GM20431 (cell line): ENCODE measurements around the gene DCBLD2.

ENCODE experiments used
- in situ Hi-C: fragments of 300-500 bp; cut with MseI, MboI; formaldehyde crosslinking; loops from one replicate; pipeline ENCODE4 v1.15.0; 2020; ENCODE audit warnings: low sequenced_read_pairs; ENCODE audit not compliant: unreplicated experiment

The DCBLD2 gene, protein sequence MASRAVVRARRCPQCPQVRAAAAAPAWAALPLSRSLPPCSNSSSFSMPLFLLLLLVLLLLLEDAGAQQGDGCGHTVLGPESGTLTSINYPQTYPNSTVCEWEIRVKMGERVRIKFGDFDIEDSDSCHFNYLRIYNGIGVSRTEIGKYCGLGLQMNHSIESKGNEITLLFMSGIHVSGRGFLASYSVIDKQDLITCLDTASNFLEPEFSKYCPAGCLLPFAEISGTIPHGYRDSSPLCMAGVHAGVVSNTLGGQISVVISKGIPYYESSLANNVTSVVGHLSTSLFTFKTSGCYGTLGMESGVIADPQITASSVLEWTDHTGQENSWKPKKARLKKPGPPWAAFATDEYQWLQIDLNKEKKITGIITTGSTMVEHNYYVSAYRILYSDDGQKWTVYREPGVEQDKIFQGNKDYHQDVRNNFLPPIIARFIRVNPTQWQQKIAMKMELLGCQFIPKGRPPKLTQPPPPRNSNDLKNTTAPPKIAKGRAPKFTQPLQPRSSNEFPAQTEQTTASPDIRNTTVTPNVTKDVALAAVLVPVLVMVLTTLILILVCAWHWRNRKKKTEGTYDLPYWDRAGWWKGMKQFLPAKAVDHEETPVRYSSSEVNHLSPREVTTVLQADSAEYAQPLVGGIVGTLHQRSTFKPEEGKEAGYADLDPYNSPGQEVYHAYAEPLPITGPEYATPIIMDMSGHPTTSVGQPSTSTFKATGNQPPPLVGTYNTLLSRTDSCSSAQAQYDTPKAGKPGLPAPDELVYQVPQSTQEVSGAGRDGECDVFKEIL

DNA sequence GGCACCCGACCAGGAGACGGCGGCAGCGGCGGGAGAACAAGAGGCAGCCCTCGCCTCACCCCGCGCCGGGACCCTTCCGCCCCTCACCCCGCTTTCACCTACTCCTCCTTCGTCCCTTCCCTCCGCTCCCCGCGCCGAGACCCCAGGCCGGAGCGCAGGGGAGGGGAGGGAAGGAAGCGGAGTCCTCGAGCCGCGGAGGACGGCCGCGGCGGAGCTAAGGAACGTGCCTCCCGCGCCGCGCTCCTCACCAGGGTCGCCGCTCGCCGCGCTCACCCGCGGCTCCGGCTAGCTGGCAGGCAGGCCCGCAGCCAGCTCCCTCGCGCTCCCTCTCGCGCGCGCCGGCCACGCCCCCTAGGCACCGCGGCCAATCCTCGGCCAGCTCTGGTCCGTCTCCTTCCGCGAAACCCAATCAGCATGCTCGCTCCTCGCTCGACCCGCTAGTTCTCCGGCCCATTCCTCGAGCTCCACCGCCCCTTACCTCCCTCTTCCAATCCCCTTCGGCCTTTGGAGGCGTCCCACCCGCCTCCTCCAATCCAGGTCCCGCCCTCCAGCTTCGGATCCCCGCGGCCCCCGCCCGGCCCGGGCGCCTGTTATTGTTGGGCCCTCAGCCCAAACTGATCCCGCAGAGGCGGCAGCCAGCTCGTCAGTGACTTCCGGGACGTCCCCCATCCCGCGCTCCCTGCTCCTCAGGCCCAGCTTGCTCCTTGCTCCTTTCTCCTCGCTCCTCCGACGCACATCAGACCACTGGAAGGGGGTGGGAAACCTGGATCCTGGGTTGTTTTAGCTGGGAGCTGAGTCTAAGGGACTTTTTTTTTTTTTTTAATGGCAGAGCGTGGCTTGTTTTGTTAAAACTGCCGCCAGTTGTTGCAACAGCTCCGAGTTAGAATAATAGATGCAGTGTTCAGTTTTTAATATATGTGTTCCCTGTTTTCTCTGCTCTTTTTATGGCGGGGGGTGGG is at the start of gene DCBLD2:
TSS of gene DCBLD2 (minus strand) at position 304 of the 959 bp plus-strand sequence. CDS start 369 bp downstream, outside the sequence.
- in situ Hi-C loops: no loop called here

DNA sequence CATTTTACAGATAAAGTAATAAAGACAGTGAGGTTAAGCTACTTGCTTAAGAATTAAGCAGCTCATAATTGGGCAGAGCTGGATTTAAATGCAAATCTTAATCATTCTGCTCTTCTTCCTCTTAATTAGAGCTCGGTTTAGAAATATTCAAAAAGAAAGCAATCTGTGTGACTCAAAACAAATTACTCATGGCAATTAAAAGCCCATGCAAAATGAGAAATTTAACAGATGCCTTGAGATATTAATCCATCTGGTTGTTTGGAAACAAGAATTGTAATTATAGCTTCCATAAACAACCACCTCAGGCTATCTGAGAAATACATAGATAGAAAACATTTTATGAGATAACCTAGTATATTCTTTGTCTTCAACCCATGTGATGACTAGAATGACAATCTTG is 44.2 kb upstream of the DCBLD2 start:
- in situ Hi-C loops: no loop called here

DNA sequence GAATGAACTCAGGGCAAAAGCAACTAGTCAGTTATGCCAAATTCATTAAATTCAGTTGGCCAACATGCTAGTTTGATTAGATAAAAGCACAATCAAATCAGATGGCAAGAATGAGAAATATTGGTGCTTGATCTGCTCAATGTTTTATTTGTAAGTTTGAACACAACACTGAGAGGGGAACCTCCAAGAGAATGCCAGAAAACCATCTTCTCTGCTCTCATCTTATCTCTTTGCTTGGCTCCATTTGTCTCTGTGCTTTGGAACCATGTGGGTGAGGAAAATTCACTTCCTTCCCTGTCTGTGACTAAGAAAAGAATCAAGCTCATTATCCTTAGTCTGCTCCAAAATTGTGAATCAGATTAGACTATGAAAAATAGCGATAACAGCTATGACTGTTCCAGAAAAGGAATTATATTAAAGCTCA is 43.6 kb upstream of the DCBLD2 start:
- in situ Hi-C loops: no loop called here

DNA sequence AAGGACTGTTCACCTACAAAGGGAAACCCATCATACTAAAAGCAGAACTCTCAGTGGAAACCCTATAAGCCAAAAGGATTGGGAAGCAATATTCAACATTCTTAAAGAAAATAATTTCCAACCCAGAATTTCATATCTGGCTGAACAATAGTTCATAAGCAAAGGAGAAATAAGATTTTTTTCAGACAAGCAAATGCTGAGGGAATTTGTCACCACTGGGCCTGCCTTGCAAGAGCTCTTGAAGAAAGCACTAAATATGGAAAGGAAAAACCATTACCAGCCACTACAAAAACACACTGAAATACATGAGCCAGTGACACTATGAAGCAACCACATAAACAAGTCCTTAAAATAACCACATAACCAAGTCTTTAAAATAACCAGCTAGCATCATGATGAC is 28.9 kb upstream of the DCBLD2 start:
- in situ Hi-C loops: no loop called here

DNA sequence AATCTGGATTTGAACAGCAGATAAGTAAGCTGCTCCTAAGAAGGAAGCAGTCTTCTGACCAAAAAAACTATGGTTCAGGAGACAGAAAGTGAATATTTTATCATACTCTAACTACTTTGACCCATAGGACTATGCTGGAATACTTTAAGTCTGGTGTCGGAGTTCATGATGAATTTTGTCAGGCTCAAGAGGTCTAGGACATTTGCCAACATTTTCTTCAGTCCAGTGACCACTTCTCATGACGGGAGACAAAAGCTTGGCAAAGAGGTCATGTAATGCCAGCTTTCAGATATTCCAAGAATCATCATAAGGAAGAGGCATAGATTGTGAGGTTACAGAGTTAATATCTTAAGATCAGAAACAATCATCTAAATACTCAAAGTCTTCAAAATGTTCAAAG is 20.5 kb upstream of the DCBLD2 start:
- in situ Hi-C loops: no loop called here

DNA sequence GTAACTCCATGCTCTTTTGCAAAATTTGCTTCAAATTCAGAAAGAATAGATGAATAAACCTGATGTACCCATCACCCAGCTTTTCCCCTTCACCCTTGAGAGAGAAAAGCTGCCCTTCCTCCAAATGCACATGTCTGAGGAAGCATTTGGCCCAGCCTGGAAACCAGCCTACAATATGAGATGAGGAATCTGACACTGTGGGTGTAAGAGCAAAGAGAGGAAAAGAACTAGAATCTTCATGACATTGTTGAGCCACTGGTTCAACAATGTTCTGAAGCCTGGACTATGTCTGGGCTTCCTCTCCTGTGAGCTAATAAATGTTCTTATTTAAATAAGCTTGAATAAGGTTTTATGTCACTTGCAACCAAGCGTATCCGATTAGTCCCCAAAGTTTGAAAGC is 18.7 kb upstream of the DCBLD2 start:
- in situ Hi-C loops: no loop called here

DNA sequence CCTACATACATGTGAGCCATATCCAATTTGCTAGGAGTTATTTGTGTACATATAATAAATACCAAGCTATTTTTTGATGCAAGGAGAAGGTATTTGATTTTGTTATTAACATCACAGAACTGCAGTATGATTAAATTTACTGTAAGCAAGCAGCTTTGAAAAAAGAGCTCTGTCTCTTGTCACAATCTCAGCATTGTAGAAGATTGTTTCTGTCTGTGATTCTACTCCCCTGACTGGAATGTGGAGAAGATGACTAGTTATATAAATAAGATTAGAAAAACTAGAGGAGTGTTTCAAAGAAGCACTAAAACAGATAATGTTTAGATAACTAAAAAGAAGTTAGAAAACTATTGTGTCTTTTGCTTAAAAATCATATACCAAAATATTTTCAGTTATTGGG is 17.1 kb upstream of the DCBLD2 start:
- in situ Hi-C loops: no loop called here

DNA sequence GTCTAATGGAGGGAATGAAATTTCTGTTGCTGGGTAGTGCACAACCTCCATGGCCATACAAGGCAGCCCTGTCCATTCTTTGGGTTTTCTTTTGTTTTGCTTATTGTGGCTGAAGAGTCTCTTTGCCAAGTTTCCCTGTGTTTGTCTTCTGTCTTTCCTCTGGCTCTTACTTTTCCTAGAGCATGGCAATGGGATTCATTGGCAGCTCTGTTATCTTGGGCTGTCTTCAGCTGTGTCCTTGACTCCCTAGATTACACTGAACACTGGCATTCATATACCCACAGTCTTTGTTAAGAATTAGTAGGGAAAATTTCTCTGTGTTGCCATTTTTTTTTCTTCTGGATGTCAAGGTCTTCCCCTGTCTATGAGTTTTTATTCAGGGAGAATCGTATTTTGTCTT is 16.1 kb upstream of the DCBLD2 start:
- in situ Hi-C loops: no loop called here

DNA sequence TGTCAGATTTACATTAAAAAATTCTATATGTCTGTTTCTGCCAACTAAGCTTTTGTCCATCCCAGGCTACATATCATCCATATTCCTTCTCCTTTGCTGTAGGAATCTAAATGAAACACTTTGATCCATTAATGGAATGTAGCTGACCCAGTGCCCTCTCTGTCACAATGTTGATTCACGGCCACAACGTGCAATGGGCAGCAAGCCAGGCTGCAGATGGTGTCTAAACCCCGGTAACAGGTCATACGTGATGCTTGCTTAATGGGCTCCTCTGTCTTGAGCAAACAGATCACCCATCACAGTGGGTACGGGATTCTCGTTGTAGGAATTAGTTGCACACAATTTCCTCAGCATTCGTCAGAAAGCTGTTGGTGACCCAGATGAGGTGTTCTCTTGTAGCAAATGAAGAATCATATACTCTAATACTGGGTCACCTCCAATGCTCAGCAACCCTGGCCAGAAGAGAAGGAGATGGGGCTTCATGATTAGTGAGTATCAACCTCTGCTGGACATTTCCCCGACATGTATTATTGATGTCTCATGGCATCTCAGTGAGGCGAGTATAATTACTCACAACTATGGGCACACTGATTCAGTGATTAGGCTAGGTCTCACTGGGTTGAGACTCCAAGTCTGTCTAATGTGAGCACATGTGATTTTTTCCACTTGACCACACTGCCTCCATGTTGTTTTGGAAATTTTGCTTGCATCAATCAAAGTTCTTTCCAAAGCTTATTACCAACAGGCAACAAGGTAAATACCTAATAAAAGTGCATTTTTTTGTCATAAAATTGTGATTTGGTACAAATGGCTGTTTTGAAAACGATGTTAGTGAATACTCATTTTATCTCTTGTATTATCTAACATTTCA is 12.9 kb upstream of the DCBLD2 start:
- in situ Hi-C loops: no loop called here

DNA sequence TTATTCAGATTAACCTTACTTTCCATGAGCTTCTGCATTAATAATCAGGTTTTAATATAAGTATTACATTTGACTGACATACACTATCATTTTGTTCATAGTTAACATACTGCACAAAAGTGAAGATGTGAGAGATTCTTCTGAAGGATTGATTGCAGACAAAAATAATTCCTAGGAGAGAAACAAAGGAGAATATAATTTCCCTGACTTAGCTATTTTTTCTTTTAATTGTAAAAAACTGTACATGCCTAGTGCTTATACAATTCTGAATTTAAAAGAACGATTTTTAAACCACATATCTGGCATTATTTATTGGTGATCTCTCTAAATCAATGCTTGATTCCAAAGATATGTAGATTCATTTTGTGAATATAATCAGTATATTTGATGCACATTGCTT is 11.0 kb upstream of the DCBLD2 start:
- in situ Hi-C loops: no loop called here

DNA sequence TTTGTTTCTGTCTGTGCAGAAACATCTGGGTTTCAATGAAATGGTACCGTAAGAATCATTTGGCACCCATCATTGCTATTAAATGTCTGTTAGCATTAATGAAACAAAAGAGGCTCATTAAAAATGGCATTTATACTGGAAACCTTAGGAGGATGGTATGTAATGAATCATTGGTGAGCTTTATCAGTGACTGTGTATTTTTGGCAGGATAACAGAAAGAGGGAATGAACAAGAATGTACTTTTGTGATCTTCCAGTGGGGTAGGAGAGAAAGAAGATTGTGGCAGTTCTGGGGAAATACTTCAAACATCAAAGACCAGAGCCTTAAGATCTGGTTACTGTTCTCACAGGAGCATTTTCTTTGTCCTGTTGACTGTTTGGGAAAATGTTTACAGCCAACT is 4.7 kb upstream of the DCBLD2 start:
- in situ Hi-C loops: no loop called here

DNA sequence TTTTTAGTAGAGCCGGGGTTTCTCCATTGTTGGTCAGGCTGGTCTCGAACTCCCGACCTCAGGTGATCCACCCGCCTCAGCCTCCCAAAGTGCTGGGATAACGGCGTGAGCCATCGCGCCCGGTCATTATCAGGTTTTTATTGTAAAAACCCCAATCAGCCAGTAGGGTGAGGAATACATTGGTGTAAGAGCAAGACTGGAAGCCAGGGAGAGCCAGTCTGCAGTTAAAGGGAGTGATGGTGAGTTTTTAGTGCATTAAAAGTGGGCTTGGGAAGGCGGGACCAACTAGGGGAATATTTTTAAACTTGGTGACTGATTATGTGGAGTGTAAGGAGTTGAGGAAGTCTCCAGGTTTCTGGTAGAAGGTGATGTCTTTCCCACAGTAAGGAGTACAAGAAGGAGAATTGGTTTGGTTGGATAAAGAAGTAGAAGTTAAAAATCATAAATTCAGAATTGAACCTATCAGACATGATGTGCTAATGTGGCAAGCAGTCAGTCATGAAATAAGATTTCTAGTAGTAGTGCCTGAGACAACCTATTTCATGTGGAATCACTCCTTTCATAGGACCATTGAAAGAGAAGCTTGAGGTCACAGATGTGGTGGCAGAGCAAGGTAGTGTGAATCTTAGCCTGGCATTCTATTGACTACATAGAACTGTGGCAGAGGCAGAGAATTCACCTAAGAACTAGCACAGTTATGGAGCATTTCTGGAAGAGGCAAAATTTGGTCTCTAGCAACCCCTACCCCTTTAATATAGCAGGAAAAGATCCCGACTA is 2.4 kb upstream of the DCBLD2 start:
- in situ Hi-C loops: no loop called here

DNA sequence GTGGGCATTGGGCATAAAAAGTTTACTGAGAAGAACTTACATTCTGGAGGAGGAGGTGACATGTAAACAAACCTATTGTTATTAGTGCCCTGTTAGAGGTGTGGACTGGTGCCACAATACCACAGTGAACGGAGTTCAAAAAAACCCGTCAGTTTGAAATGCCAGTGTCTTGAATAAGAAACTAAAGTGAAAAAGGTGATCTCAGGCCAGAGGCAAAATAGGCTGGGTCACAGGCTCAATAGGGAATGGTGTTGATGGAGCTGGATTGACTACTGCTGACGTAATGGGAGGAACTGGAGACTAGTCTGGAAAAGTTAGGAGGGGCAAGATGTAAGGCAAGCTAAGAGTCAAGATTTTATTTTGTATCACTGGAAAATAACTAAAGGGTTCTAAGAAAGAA is 1.6 kb upstream of the DCBLD2 start:
- in situ Hi-C loops: no loop called here

DNA sequence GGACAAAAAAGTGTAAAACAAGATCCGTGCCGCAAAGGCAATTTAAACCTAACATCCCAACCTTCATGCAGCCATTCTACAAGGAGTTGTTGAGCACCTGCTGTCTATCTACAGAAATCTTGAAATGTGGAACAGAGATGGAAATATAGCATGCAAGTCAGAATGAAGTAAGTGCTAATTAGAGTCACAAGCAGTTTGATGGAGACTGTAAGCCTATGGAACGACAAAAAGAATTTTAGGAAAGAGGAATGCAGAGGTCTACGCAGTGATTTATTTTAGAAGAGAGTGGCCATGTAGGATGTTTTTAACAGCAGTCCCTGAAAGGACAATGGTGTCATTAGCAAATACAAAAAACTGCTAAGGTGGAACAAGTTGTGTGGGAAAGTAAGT is 851 bp upstream of the DCBLD2 start:
- in situ Hi-C loops: no loop called here

DNA sequence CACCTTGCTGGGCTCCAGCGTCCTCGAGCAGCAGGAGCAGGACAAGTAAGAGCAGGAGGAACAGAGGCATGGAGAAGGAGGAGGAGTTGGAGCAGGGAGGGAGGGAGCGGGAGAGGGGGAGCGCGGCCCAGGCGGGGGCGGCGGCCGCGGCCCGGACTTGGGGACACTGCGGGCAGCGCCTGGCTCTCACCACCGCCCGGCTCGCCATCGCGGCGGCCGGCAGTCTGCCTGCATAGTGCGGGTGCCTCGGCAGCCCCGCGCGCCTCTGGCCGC is 440 bp downstream of the DCBLD2 start:
- in situ Hi-C loops: no loop called here

DNA sequence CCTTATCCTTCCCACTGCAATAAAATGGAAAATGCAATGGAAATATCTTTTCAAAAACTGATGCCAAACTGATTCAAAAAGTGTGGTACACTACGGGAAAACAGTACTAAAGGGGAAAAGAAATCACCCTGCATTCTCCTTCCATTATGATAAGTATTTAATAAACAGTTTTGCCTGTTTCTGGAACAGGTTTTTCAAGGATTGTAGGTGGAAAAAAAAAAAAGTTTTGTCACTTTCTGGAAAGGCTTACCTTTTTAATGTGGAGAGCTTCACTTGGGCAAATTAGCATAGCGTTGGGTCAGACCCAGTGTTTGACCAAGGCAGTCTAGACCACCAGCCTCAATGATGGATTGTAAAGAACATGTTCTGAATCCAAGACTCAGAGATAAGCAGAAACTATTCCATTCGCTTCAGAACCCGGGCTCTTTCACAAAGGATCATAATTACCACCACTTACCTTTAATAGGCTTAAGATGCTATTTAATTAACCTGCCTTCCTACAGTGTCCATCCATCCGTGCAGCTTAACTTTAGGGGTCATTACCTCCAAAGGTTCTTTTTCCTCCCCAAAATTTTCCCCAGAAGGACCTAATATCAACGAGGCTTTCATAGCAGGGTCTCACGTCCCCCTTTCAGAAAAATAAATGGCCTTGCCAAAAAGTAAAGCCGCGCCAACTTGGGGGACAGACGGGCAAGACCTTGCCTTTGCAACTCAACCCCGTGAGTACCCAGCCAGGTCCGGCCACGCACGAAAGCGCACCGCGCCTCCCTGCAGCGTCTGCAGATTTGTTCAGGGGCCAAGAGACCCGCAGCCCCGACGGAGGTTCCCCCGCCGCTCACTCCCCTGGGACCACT is 1.0 kb downstream of the DCBLD2 start:
- in situ Hi-C loops: no loop called here

DNA sequence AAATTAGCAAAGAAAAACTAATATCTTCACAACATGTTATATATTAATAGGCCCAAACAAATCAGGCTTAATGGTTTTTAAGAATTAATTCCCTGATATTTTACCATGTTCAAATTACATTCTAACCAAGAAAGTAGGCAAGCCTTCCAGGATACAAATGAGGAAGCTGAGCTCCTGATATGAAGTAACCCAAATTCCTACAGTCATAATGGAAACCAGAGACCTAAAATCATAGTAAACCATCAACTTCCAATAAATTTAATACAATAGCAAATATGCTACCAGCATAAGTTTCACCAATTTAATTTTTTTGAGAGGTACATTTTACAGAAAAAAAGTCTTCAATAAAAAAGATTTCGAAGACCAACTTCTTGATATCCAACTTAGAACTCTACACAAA is 3.8 kb downstream of the DCBLD2 start:
- in situ Hi-C loops: no loop called here
